ENCODE measurements around the gene RPL6. TPM values are rescaled to one million over a fixed set of nuclear protein-coding genes. Genes with fewer than 3 reads are reported as not detected.

RPL6 gene
- total RNA-seq, 1 experiment from 2014 or later = 1,421 TPM

DNA sequence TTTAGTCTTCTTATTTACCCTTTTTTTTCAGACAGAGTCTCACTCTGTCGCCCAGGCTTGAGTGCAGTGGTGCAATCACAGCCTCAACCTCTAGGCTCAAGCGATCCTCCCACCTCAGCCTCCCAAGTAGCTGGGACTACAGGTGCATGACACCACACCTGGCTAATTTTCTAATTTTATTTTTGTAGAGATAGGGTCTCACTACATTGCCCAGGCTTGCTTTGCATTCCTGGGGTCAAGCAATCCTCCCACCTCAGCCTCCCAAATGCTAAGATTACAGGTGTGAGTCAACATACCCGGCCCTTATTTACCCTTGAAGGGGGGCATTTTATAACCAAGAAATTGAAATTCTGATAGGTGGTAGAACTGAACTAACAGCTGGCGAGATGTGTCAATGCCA lies 48.1 kb downstream of the RPL6 start:
- BruUV-seq (replicated peaks) = no TSS peak

DNA sequence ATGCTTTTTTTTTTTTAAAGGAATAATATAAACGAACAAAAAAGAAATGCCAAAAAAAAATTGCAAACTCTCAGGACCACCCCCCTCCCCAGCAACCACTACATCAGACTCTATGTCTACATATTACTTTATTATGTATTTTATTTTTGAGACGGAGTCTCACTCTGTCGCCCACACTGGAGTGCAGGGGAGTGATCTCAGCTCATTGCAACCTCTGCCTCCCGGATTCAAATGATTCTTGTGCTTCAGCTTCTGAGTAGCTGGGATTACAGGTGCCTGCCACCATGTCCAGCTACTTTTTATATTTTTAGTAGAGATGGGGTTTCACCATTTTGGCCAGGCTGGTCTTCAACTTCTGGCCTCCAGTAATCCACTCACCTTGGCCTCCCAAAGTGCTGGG lies 50.1 kb downstream of the RPL6 start:
- BruUV-seq (replicated peaks) = no TSS peak
- Histone ChIP-seq H4K20me1 (ENCODE audit: insufficient read depth) (no peaks in the 10 kb centered on the region), H3F3A (ENCODE audit: insufficient read depth, low read depth) (no peaks in the 10 kb centered on the region), H3K27me3 (ENCODE audit: insufficient read depth, low read depth) (no peaks in the 10 kb centered on the region), H3K79me2 (ENCODE audit: low read depth) (peaks cover 12% of the 10 kb centered on the region), H3K9me2 (ENCODE audit: insufficient read depth) (no peaks in the 10 kb centered on the region), H3K4me2 (no peak overlapping the region), H3K4me1 (replicated peaks; ENCODE audit: insufficient read depth) (no peaks in the 10 kb centered on the region), H3K27ac (no peak overlapping the region), H3K4me3 (no peak overlapping the region), H3K9me3 (ENCODE audit: insufficient read depth, low read depth) (no peaks in the 10 kb centered on the region), H3K36me3 (ENCODE audit: low read depth) (no peaks in the 10 kb centered on the region), H2AFZ (no peak overlapping the region)
- DNase-seq = no peak
- no peak for TF ChIP-seq EZH2 (IDR thresholded peaks at IDR 0.05; ENCODE audit: low read depth)
- TF ChIP-seq, protein P1, sequence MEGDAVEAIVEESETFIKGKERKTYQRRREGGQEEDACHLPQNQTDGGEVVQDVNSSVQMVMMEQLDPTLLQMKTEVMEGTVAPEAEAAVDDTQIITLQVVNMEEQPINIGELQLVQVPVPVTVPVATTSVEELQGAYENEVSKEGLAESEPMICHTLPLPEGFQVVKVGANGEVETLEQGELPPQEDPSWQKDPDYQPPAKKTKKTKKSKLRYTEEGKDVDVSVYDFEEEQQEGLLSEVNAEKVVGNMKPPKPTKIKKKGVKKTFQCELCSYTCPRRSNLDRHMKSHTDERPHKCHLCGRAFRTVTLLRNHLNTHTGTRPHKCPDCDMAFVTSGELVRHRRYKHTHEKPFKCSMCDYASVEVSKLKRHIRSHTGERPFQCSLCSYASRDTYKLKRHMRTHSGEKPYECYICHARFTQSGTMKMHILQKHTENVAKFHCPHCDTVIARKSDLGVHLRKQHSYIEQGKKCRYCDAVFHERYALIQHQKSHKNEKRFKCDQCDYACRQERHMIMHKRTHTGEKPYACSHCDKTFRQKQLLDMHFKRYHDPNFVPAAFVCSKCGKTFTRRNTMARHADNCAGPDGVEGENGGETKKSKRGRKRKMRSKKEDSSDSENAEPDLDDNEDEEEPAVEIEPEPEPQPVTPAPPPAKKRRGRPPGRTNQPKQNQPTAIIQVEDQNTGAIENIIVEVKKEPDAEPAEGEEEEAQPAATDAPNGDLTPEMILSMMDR (conservative IDR thresholded peaks at IDR 0.05) = no peak
- ChIA-PET POLR2A (ENCODE audit: unreplicated experiment) (no interaction called here), CTCF (no interaction called here)
- intact Hi-C loops (cut with micrococcal nuclease; ENCODE audit: unreplicated experiment) = no loop called here

More for the DNA sequence above, 48.1 kb downstream of the RPL6 start:
- no peak overlapping the region for H3K27ac ChIP-seq
- no peak overlapping the region for H2AFZ ChIP-seq
- no peaks in the 10 kb centered on the region for H3K27me3 ChIP-seq (ENCODE audit: insufficient read depth, low read depth)
- H3K4me2 ChIP-seq = no peak overlapping the region
- H3K36me3 ChIP-seq (ENCODE audit: low read depth) = no peaks in the 10 kb centered on the region
- no peaks in the 10 kb centered on the region for H3K9me2 ChIP-seq (ENCODE audit: insufficient read depth)
- no peak overlapping the region for H3K4me3 ChIP-seq
- no peaks in the 10 kb centered on the region for H3K9me3 ChIP-seq (ENCODE audit: insufficient read depth, low read depth)
- H3K79me2 ChIP-seq (ENCODE audit: low read depth) = peaks cover 14% of the 10 kb centered on the region
- CTCF ChIA-PET = interaction anchor here (0.7 kb wide), 2 partner anchors 34 to 41 kb away, joined by 5 to 7 read pairs; no protein-coding TSS in a partner anchor
- no peaks in the 10 kb centered on the region for H3F3A ChIP-seq (ENCODE audit: insufficient read depth, low read depth)
- TF ChIP-seq EZH2 (IDR thresholded peaks at IDR 0.05; ENCODE audit: low read depth) = no peak
- TF ChIP-seq, protein P1 (conservative IDR thresholded peaks at IDR 0.05) = no peak
- H3K4me1 ChIP-seq (replicated peaks; ENCODE audit: insufficient read depth) = no peaks in the 10 kb centered on the region
- DNase-seq = no peak
- POLR2A ChIA-PET (ENCODE audit: unreplicated experiment) = no interaction called here
- intact Hi-C loops (cut with micrococcal nuclease; ENCODE audit: unreplicated experiment) = no loop called here
- H4K20me1 ChIP-seq (ENCODE audit: insufficient read depth) = no peaks in the 10 kb centered on the region

DNA sequence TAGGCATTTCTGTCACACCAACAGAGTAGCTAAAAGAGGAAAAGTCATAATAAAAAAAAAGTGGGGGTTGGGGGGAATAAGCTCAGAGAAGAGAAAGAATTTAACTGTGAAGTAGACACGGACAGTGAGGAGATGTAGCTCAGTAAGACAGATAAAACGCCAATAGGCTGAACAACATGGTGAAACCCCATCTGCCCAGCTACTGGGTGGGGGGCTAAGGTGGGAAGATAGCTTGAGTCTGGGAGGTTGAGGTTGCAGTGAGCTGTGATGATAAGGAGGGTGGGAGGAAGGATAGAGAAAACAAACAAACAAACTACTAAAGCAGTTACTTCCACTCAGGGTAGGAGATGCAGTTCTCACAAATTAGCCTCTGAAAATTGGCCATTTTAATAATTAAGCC lies 52.2 kb downstream of the RPL6 start:
- peaks cover 9% of the 10 kb centered on the region; the same call in 1 of the 2 replicates for H3K79me2 ChIP-seq (ENCODE audit: low read depth)
- H3K27ac ChIP-seq = no peak overlapping the region
- H4K20me1 ChIP-seq (ENCODE audit: insufficient read depth) = no peaks in the 10 kb centered on the region
- TF ChIP-seq EZH2 (IDR thresholded peaks at IDR 0.05; ENCODE audit: low read depth) = no peak
- TF ChIP-seq, protein P1 (conservative IDR thresholded peaks at IDR 0.05) = no peak
- ChIA-PET POLR2A (ENCODE audit: unreplicated experiment) (no interaction called here), CTCF (interaction anchor here (0.5 kb wide), 1 partner anchor 248 kb away, joined by 3 read pairs; the partner anchor contains the start of gene NAA25)
- H2AFZ ChIP-seq = no peak overlapping the region
- no peaks in the 10 kb centered on the region for H3K9me3 ChIP-seq (ENCODE audit: insufficient read depth, low read depth)
- no TSS peak for BruUV-seq (replicated peaks)
- H3K4me1 ChIP-seq (replicated peaks; ENCODE audit: insufficient read depth) = 0 out of 2 replicates have a peak, but pooled peaks cover 3% of the 10 kb centered on the region
- H3F3A ChIP-seq (ENCODE audit: insufficient read depth, low read depth) = no peaks in the 10 kb centered on the region
- H3K4me2 ChIP-seq = no peak overlapping the region
- intact Hi-C loops (cut with micrococcal nuclease; ENCODE audit: unreplicated experiment) = no loop called here
- H3K36me3 ChIP-seq (ENCODE audit: low read depth) = no peaks in the 10 kb centered on the region
- H3K9me2 ChIP-seq (ENCODE audit: insufficient read depth) = no peaks in the 10 kb centered on the region
- H3K27me3 ChIP-seq (ENCODE audit: insufficient read depth, low read depth) = no peaks in the 10 kb centered on the region
- H3K4me3 ChIP-seq = no peak overlapping the region
- DNase-seq = no peak

Other genes with a start within 250 kb of the RPL6 start
- gene HECTD4, start 27.2 kb downstream of the RPL6 start, total RNA-seq (2021) = 37.4 and 39.8 TPM in 2 replicates
- gene PTPN11, start 9.3 kb upstream of the RPL6 start, total RNA-seq (2021) = 91.2 and 113 TPM in 2 replicates